ENCODE measurements around the gene P4HA1.

- TF ChIP-seq CTCF (IDR thresholded peaks at IDR 0.05), result no peak
- no peak for TF ChIP-seq POLR2A (IDR thresholded peaks at IDR 0.05)
Observed at GRCh38 chr10:73042130-73042529, 54.5 kb downstream of the P4HA1 start.

All from stomach (tissue), 4 donors.